ENCODE data around the gene RAB11FIP4.
A peak's percentile ranks its signal among the peaks of the same experiment; 100 is the strongest.

Gene RAB11FIP4

DNA sequence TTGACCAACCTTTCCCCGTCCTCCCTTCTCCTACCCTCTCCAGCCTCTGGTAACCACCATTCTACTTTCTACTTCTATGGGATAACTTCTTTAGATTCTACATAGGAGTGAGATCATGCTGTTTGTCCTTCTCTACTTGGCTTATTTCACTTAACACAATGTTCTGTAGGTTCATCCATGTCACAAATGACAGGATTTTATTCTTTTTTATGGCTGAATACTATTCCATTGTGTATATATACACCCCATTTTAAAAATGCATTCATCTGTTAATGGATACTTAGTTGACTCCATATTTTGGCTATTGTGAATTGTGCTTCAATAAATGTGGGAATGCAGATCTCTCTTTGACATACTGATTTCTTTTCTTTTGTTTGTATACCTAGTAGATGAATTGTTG lies 115.0 kb downstream of the RAB11FIP4 start:
- H3K36me3 Mint-ChIP-seq, result peaks cover 13% of the 10 kb centered on the region
- peaks cover 50% of the 10 kb centered on the region for H3K4me1 Mint-ChIP-seq
- H3K27ac Mint-ChIP-seq, result peak overlapping the region; percentile 68
- CTCF ChIA-PET, result interaction anchor here (1.4 kb wide), 1 partner anchor 12 kb away, joined by 5 read pairs; no protein-coding TSS in a partner anchor
- H3K4me3 Mint-ChIP-seq, result no peak overlapping the region
- no peaks in the 10 kb centered on the region for H3K27me3 Mint-ChIP-seq
- DNase-seq, result no peak
- no peaks in the 10 kb centered on the region for H3K9me3 Mint-ChIP-seq

DNA sequence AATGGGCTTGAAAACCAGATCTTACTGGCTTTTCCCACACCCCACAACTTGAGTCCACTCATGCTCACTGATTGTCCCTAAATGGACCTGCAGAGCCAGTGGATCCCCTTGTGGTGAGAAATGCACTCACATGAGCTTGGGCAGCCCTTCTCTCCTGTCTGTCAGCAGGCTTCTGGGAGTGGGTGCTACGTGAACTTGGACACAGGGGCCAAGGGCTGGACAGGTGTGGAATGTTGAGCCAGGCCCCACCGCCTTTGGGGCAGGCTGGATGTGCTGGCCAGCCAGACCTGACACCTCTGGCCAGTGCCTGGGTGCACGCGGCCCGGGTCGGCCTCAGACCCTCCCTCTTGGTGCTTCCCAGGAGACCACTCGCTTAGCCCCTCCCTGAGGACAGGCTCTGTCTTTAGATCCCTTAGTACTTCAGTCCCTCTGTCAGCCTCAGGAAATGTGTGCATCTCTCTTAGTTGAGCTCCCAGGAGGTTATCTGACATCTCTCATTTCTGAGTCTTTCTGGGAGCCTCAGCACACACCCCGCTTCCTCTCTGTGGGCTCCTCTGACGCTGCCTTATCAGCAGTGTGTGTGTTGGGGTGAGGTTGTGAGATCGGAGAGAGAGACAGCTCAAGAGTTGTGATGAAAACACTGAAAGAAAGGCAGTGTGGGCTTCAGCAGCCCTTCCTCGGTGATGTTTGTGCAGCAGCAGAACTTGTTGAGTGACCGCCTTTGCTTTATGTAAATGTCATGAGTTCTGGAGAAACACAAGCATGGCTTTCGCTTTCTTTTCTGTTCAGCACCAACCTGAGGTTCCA lies 117.0 kb downstream of the RAB11FIP4 start:
- Mint-ChIP-seq H3K27ac (peak overlapping the region; percentile 100), H3K36me3 (peaks cover 13% of the 10 kb centered on the region), H3K4me3 (peak overlapping the region; percentile 78), H3K4me1 (peaks cover 52% of the 10 kb centered on the region), H3K27me3 (no peaks in the 10 kb centered on the region), H3K9me3 (no peaks in the 10 kb centered on the region)
- CTCF ChIA-PET, result interaction anchor here (1.2 to 6.8 kb wide), 9 partner anchors 10 to 76 kb away, joined by 3 to 41 read pairs (median 15); no protein-coding TSS in a partner anchor
- peak; percentile 85 for DNase-seq

- Mint-ChIP-seq H3K27me3 (no peaks in the 10 kb centered on the region), H3K36me3 (peaks cover 12% of the 10 kb centered on the region), H3K9me3 (no peaks in the 10 kb centered on the region), H3K27ac (peak overlapping the region; percentile 100), H3K4me1 (peaks cover 53% of the 10 kb centered on the region), H3K4me3 (peak overlapping the region; percentile 78)
- CTCF ChIA-PET, result interaction anchor here (0.9 to 6.8 kb wide), 12 partner anchors 8 to 333 kb away, joined by 3 to 41 read pairs (median 6); no protein-coding TSS in a partner anchor
- DNase-seq, result peak; percentile 49
These were observed 117.8 kb downstream of the RAB11FIP4 start for GRCh38 chr17:31509095-31509804.

DNA sequence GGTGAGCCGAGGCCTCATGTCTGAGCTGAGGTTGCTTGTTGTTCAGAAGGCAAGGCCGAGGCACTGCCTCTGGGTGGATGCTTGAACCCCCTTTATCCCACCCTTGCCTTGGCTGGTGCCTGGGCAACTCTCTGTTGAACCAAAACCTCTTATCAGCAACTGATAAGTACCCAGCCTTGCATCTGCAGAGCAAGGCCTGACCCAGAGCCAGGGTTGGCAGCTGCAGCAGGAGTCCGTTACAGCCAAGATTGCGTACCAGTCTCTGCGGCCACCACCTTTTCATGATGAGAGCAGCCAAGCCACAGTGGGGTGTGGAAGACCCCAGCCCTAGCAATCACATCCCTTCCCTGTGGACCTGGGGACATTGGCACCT lies 118.3 kb downstream of the RAB11FIP4 start:
- Mint-ChIP-seq H3K27me3 (no peaks in the 10 kb centered on the region), H3K9me3 (no peaks in the 10 kb centered on the region), H3K27ac (peak overlapping the region; percentile 100), H3K36me3 (peaks cover 12% of the 10 kb centered on the region), H3K4me3 (peak overlapping the region; percentile 78), H3K4me1 (peaks cover 53% of the 10 kb centered on the region)
- CTCF ChIA-PET, result interaction anchor here (0.9 to 6.8 kb wide), 11 partner anchors 8 to 333 kb away, joined by 3 to 41 read pairs (median 6); no protein-coding TSS in a partner anchor
- DNase-seq, result no peak

DNA sequence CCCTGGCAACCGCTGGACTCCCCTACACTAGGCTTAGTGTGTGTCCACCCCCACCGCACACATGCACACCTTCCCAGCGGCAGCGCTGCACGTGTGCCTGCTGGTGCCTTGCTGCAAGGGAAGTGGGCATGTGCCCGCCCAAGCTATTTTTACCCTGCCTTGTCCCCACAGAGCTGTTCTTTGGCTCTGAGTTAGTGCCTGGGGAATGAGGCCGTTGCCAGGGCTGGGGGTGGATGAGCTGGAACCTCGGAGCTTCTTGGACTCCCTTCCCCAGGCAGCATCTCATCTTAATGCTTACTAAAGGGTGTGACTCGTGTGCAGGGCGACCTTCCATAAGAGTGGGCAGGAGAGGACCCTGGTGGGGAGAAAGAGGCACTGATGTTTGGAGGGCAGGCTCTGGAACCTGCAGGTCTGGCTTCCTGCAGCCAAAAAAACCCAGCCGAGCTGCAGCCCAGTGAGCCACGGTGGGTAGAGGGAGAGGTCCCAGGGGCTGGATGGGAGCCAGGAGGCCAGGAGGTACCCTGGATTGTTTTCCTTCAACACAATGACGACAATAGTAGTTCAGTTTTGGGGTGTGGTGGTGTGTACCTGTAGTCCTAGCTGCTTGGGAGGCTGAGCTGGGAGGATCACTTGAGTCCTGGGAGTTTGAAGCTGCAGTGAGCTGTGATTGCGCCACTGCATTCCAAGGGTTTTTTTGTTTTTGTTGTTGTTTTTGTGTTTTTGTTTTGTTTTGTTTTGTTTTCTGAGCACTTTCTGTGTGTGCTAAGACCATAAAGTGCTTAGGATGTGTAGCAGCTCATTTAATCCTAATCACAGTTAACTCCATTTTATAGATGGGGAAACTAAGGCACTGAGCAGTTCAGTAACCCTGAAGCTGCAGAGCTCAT lies 119.1 kb downstream of the RAB11FIP4 start:
- Mint-ChIP-seq H3K36me3 (peaks cover 12% of the 10 kb centered on the region), H3K9me3 (no peaks in the 10 kb centered on the region), H3K27ac (peak overlapping the region; percentile 100), H3K27me3 (no peaks in the 10 kb centered on the region), H3K4me1 (peaks cover 53% of the 10 kb centered on the region), H3K4me3 (peak overlapping the region; percentile 78)
- peak; percentile 49 for DNase-seq
- CTCF ChIA-PET, result interaction anchor here (0.9 to 6.8 kb wide), 9 partner anchors 9 to 332 kb away, joined by 3 to 41 read pairs (median 15); no protein-coding TSS in a partner anchor

GRCh38 chr17:31511195-31511578 lies 119.7 kb downstream of the RAB11FIP4 start:
- Mint-ChIP-seq H3K27me3 (no peaks in the 10 kb centered on the region), H3K27ac (peak overlapping the region; percentile 100), H3K36me3 (peaks cover 12% of the 10 kb centered on the region), H3K4me3 (no peak overlapping the region), H3K9me3 (no peaks in the 10 kb centered on the region), H3K4me1 (peaks cover 53% of the 10 kb centered on the region)
- no peak for DNase-seq
- CTCF ChIA-PET, result interaction anchor here (1.2 to 6.8 kb wide), 6 partner anchors 13 to 75 kb away, joined by 4 to 41 read pairs (median 29); no protein-coding TSS in a partner anchor

GRCh38 chr17:31511580-31511979 lies 120.1 kb downstream of the RAB11FIP4 start:
- Mint-ChIP-seq H3K27ac (peak overlapping the region; percentile 100), H3K9me3 (no peaks in the 10 kb centered on the region), H3K27me3 (no peaks in the 10 kb centered on the region), H3K36me3 (peaks cover 9% of the 10 kb centered on the region), H3K4me1 (peaks cover 51% of the 10 kb centered on the region), H3K4me3 (no peak overlapping the region)
- no peak for DNase-seq
- CTCF ChIA-PET, result interaction anchor here (1.7 to 6.8 kb wide), 5 partner anchors 12 to 123 kb away, joined by 6 to 41 read pairs (median 28); no protein-coding TSS in a partner anchor

DNA sequence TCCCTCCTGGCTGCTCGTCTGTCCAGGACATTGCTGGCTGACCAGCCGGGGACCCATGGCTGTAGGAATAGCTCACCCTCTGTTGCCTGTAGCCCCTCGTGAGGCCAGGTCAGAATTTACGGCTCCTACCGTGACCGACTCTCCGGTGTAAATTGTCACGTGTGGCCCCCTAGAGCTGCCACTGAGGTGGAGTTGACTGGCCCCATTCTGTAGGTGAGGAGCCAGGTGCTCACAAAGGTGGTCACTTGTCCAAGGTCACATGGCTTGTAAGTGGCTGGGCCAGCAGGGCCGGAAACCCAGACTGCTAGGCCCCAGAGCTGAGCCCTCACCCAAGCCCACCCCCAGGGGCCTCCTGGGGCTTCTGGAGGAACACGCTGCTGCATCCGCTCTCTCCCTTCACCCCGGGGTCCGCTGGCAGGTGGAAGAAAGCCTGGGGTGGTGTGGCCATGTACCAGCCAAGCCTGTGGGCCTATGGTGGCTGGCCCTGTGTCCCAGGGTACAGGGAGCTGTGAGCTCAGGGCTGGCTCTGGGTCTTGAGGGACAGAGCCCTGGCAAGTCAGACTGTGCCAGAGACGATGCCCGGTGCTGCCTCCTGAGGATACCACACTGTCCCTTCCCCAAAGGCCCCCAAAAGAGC lies 120.7 kb downstream of the RAB11FIP4 start:
- Mint-ChIP-seq H3K9me3 (no peaks in the 10 kb centered on the region), H3K27me3 (no peaks in the 10 kb centered on the region), H3K4me3 (no peak overlapping the region), H3K27ac (peak overlapping the region; percentile 70), H3K36me3 (peaks cover 7% of the 10 kb centered on the region), H3K4me1 (peaks cover 45% of the 10 kb centered on the region)
- no peak for DNase-seq
- CTCF ChIA-PET, result interaction anchor here (1.7 to 6.8 kb wide), 2 partner anchors 76 to 123 kb away, joined by 6 to 41 read pairs; no protein-coding TSS in a partner anchor

- CTCF ChIA-PET, result interaction anchor here (1.7 to 6.8 kb wide), 2 partner anchors 77 to 124 kb away, joined by 6 to 41 read pairs; no protein-coding TSS in a partner anchor
These were observed 121.3 kb downstream of the RAB11FIP4 start for GRCh38 chr17:31512796-31513195.

GRCh38 chr17:31513731-31514427 lies 122.4 kb downstream of the RAB11FIP4 start:
- Mint-ChIP-seq H3K4me1 (peaks cover 32% of the 10 kb centered on the region), H3K4me3 (no peak overlapping the region), H3K27me3 (no peaks in the 10 kb centered on the region), H3K36me3 (peaks cover 9% of the 10 kb centered on the region), H3K9me3 (no peaks in the 10 kb centered on the region), H3K27ac (no peak overlapping the region)
- DNase-seq, result no peak
- CTCF ChIA-PET, result interaction anchor here (1.5 to 6.8 kb wide), 2 partner anchors 11 to 78 kb away, joined by 3 to 41 read pairs; no protein-coding TSS in a partner anchor

More at GRCh38 chr17:31512796-31513195, 121.3 kb downstream of the RAB11FIP4 start:
- Mint-ChIP-seq H3K27ac (peak overlapping the region; percentile 28), H3K27me3 (no peaks in the 10 kb centered on the region), H3K4me1 (peaks cover 43% of the 10 kb centered on the region), H3K36me3 (peaks cover 8% of the 10 kb centered on the region), H3K4me3 (no peak overlapping the region), H3K9me3 (no peaks in the 10 kb centered on the region)
- DNase-seq, result no peak

GRCh38 chr17:31515267-31515666 lies 123.8 kb downstream of the RAB11FIP4 start:
- peaks cover 12% of the 10 kb centered on the region for H3K36me3 Mint-ChIP-seq
- CTCF ChIA-PET, result interaction anchor here (1.5 kb wide), 1 partner anchor 9 kb away, joined by 3 read pairs; no protein-coding TSS in a partner anchor
- no peaks in the 10 kb centered on the region for H3K9me3 Mint-ChIP-seq
- DNase-seq, result no peak
- H3K27ac Mint-ChIP-seq, result no peak overlapping the region
- peaks cover 18% of the 10 kb centered on the region for H3K4me1 Mint-ChIP-seq
- no peak overlapping the region for H3K4me3 Mint-ChIP-seq
- H3K27me3 Mint-ChIP-seq, result no peaks in the 10 kb centered on the region

- Mint-ChIP-seq H3K9me3 (no peaks in the 10 kb centered on the region), H3K36me3 (peaks cover 12% of the 10 kb centered on the region), H3K27ac (no peak overlapping the region), H3K4me3 (no peak overlapping the region), H3K4me1 (peaks cover 6% of the 10 kb centered on the region), H3K27me3 (no peaks in the 10 kb centered on the region)
- CTCF ChIA-PET, result interaction anchor here (0.7 to 2.1 kb wide), 3 partner anchors 8 to 85 kb away, joined by 4 to 6 read pairs (median 4); no protein-coding TSS in a partner anchor
- DNase-seq, result no peak
These were observed 126.0 kb downstream of the RAB11FIP4 start for GRCh38 chr17:31517524-31517923.

Data from activated naive CD4-positive, alpha-beta T cell treated with anti-CD3 and anti-CD28 coated beads, Interleukin-2, amount 10 ng/mL, durations not matched to agents 7 days and 5 days (primary cell).